Activated CD8-positive, alpha-beta T cell treated with anti-CD3 and anti-CD28 coated beads for 36 hours (primary cell): ENCODE measurements around the gene MAP4K4. TPM values are rescaled to one million over a fixed set of nuclear protein-coding genes. Genes with fewer than 3 reads are reported as not detected.
A peak's percentile ranks its signal among the peaks of the same experiment; 100 is the strongest.

Experiments used
- ATAC-seq: fragments of 200-7000 bp; cut with Tn5 transposase; one replicate; pipeline ENCODE4 v1.10.0; 2021; ENCODE audit warnings: mild to moderate bottlenecking, moderate library complexity
- CTCF ChIA-PET: fragments of 350-600 bp; sonication (Branson Sonifier 250); formaldehyde crosslinking; loops from one replicate; lab custom pipeline; 2021; ENCODE audit warnings: antibody characterized with exemption; lab: Charles Lee
- POLR2A ChIA-PET: fragments of 350-600 bp; sonication (Branson Sonifier 250); formaldehyde crosslinking; loops from one replicate; lab custom pipeline; 2021; ENCODE audit warnings: antibody characterized with exemption; lab: Charles Lee
- DNase-seq: peaks from one replicate; pipeline ENCODE4 v3.0.0-alpha.2; 2020
- H3K27ac Mint-ChIP-seq: one replicate; pipeline ENCODE4 v1.8.0; 2021; ENCODE audit warnings: mild to moderate bottlenecking, mixed read lengths
- H3K27me3 Mint-ChIP-seq: one replicate; pipeline ENCODE4 v1.8.0; 2021; ENCODE audit warnings: mixed read lengths
- H3K36me3 Mint-ChIP-seq: one replicate; pipeline ENCODE4 v1.8.0; 2021; ENCODE audit warnings: low read depth, mixed read lengths
- H3K4me1 Mint-ChIP-seq: one replicate; pipeline ENCODE4 v1.8.0; 2021; ENCODE audit warnings: low read depth, mixed read lengths
- H3K4me3 Mint-ChIP-seq: one replicate; pipeline ENCODE4 v1.8.0; 2021; ENCODE audit warnings: mild to moderate bottlenecking, moderate library complexity, mixed read lengths
- H3K9me3 Mint-ChIP-seq: one replicate; pipeline ENCODE4 v1.8.0; 2021; ENCODE audit warnings: mixed read lengths
- intact Hi-C: fragments of 100-400 bp; cut with micrococcal nuclease; formaldehyde crosslinking; loops from one replicate; pipeline ENCODE4 v1.10.0; 2022
- total RNA-seq, 2 experiments: library from RNA; stranded (reverse); gene quantifications; one replicate each; pipeline ENCODE4 v1.2.3, GENCODE V29; 2021
- TF ChIP-seq, protein P1 (sequence below): fragments of 200-600 bp; IDR thresholded peaks from one replicate; pipeline ENCODE4 v1.8.0; 2022; ENCODE audit warnings: antibody characterized with exemption, mild to moderate bottlenecking

MAP4K4 gene
- total RNA-seq, 2 experiments from 2014 or later, result 26.3 to 27.3 TPM

DNA sequence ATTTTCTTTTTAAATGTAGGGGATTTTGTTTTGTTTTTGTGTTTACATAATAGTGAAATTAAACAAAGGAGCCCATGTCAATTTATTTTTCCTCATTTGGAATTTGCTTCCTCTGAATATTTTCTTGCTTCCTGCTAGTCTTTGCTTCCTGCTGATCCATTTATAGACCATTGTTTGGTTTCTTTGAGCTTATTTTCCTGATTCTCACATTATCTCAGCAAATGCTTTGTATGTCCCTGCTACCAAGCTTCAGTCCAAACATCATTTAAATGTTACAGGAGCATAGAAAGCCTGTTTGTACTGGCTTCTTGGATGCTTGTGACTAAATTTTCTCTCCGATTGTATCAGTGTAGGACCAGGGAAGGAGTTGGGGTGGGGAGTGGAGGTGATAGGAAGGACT, 166.9 kb downstream of the MAP4K4 start:
- peaks cover 5% of the 10 kb centered on the region for H3K4me1 Mint-ChIP-seq
- no peaks in the 10 kb centered on the region for H3K27me3 Mint-ChIP-seq
- CTCF ChIA-PET, result interaction anchor here (1.2 to 2.8 kb wide), 2 partner anchors 10 to 19 kb away, joined by 3 to 24 read pairs; no protein-coding TSS in a partner anchor
- intact Hi-C loops, result no loop called here
- POLR2A ChIA-PET, result no interaction called here
- no peak for DNase-seq
- H3K36me3 Mint-ChIP-seq, result peaks cover 20% of the 10 kb centered on the region
- no peaks in the 10 kb centered on the region for H3K9me3 Mint-ChIP-seq
- no peak overlapping the region for H3K4me3 Mint-ChIP-seq
- TF ChIP-seq, protein P1, sequence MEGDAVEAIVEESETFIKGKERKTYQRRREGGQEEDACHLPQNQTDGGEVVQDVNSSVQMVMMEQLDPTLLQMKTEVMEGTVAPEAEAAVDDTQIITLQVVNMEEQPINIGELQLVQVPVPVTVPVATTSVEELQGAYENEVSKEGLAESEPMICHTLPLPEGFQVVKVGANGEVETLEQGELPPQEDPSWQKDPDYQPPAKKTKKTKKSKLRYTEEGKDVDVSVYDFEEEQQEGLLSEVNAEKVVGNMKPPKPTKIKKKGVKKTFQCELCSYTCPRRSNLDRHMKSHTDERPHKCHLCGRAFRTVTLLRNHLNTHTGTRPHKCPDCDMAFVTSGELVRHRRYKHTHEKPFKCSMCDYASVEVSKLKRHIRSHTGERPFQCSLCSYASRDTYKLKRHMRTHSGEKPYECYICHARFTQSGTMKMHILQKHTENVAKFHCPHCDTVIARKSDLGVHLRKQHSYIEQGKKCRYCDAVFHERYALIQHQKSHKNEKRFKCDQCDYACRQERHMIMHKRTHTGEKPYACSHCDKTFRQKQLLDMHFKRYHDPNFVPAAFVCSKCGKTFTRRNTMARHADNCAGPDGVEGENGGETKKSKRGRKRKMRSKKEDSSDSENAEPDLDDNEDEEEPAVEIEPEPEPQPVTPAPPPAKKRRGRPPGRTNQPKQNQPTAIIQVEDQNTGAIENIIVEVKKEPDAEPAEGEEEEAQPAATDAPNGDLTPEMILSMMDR, result no peak
- H3K27ac Mint-ChIP-seq, result no peak overlapping the region
- ATAC-seq, result no peak

DNA sequence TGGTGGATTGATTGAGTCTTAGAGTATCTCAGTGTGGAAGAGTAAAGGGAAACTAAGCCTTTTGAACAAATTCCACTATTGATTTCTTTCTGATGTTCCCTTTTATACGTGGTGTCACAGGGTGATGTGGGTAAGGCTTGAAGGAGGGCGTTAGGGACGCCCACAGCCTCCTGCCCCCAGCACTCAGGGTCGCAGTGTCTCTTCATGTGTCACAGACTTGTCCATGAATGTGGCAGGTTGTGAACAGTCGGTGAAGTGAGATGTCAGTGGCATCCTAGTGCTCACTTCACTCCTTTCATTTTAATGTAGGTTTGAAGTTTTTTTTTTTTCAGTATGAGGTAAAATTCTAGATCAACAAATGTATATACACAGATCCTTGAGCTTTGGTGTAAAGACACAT, 171.0 kb downstream of the MAP4K4 start:
- TF ChIP-seq, protein P1, result no peak
- no peaks in the 10 kb centered on the region for H3K9me3 Mint-ChIP-seq
- H3K36me3 Mint-ChIP-seq, result peaks cover 20% of the 10 kb centered on the region
- ATAC-seq (no peak), DNase-seq (no peak)
- no peak overlapping the region for H3K27ac Mint-ChIP-seq
- CTCF ChIA-PET, result interaction anchor here (0.8 kb wide), 1 partner anchor 15 kb away, joined by 3 read pairs; no protein-coding TSS in a partner anchor
- no peak overlapping the region for H3K4me3 Mint-ChIP-seq
- intact Hi-C loops, result no loop called here
- POLR2A ChIA-PET, result no interaction called here
- no peaks in the 10 kb centered on the region for H3K27me3 Mint-ChIP-seq
- no peaks in the 10 kb centered on the region for H3K4me1 Mint-ChIP-seq

GRCh38 chr2:101869527-101869926, 172.0 kb downstream of the MAP4K4 start:
- Mint-ChIP-seq H3K36me3 (peaks cover 26% of the 10 kb centered on the region), H3K9me3 (no peaks in the 10 kb centered on the region), H3K4me3 (no peak overlapping the region), H3K27me3 (no peaks in the 10 kb centered on the region), H3K27ac (no peak overlapping the region), H3K4me1 (no peaks in the 10 kb centered on the region)
- ATAC-seq (no peak), DNase-seq (no peak)
- POLR2A ChIA-PET, result no interaction called here
- intact Hi-C loops, result no loop called here
- TF ChIP-seq, protein P1, result no peak
- CTCF ChIA-PET, result no interaction called here

DNA sequence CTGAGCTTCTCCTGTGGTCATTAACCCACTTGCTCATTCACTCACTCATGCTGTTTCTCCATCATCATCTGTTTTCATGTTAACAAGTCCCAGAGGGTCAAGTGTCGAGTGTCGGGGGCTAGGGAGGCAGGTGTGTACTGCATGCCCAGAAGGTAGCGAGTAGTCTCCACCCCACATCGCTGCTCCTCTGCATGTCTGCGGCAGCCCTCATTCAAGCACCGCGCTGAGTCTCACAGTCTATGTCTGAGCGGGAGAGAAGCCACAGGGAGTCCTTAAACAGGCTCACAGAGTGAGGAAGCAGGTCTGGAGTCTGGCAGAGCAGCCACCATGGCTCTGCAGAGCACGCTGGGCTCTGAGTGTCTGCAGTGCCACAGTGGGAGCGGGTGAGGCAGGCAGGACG, 172.9 kb downstream of the MAP4K4 start:
- Mint-ChIP-seq H3K4me1 (no peaks in the 10 kb centered on the region), H3K9me3 (no peaks in the 10 kb centered on the region), H3K27me3 (no peaks in the 10 kb centered on the region), H3K4me3 (no peak overlapping the region), H3K27ac (no peak overlapping the region), H3K36me3 (peaks cover 23% of the 10 kb centered on the region)
- intact Hi-C loops, result no loop called here
- ChIA-PET CTCF (interaction anchor here (0.9 kb wide), 1 partner anchor 489 kb away, joined by 3 read pairs; no protein-coding TSS in a partner anchor), POLR2A (no interaction called here)
- DNase-seq (no peak), ATAC-seq (no peak)
- TF ChIP-seq, protein P1, result no peak

- POLR2A ChIA-PET, result no interaction called here
- DNase-seq (no peak), ATAC-seq (no peak)
- CTCF ChIA-PET, result interaction anchor here (0.8 to 3.4 kb wide), 2 partner anchors 13 to 224 kb away, joined by 3 to 28 read pairs; no protein-coding TSS in a partner anchor
- Mint-ChIP-seq H3K9me3 (no peaks in the 10 kb centered on the region), H3K27ac (peak overlapping the region; percentile 2), H3K4me3 (no peak overlapping the region), H3K36me3 (peaks cover 25% of the 10 kb centered on the region), H3K27me3 (no peaks in the 10 kb centered on the region), H3K4me1 (no peaks in the 10 kb centered on the region)
- intact Hi-C loops, result no loop called here
- TF ChIP-seq, protein P1, result no peak
These were observed 174.0 kb downstream of the MAP4K4 start for GRCh38 chr2:101871480-101871879.
